GM20431 (cell line): ENCODE data around the gene SGMS2.
"Not testable (repeated sequence)": the region's sequence is repeated elsewhere in the genome, so short reads cannot be mapped to it uniquely, and the experiment has no call there.

Experiments
- in situ Hi-C: fragments of 300-500 bp; cut with MseI, MboI; formaldehyde crosslinking; loops from one replicate; pipeline ENCODE4 v1.15.0; 2020; ENCODE audit warnings: low sequenced_read_pairs; ENCODE audit not compliant: unreplicated experiment

The SGMS2 gene

GRCh38 chr4:107901213-107901934 lies 76.6 kb downstream of the SGMS2 start:
- in situ Hi-C loops, result no loop called here

GRCh38 chr4:107902715-107903114 lies 78.0 kb downstream of the SGMS2 start:
- in situ Hi-C loops, result no loop called here

DNA sequence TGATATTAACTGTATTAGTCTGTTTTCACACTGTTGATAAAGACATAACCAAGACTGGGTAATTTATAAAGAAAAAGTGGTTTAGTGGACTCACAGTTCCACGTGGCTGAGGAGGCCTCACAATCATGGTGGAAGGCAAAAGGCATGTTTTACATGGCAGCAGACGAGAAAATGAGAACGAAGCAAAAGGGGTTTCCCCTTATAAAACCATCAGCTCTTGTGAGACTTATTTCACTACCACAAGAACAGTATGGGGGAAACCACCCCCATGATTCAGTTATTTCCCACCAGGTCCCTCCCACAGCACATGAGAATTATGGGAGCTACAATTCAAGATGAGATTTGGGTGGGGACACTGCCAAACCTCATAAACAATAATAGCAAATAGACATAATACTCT lies 80.3 kb downstream of the SGMS2 start:
- in situ Hi-C loops, result not testable (repeated sequence)

GRCh38 chr4:107906458-107907100 lies 81.8 kb downstream of the SGMS2 start:
- in situ Hi-C loops, result no loop called here

GRCh38 chr4:107908377-107908776 lies 83.6 kb downstream of the SGMS2 start:
- in situ Hi-C loops, result no loop called here

- in situ Hi-C loops, result loop anchor here (10.0 kb wide), 1 partner anchor 159 kb away; no protein-coding TSS in a partner anchor
These were observed 88.7 kb downstream of the SGMS2 start for GRCh38 chr4:107913283-107913899.

- in situ Hi-C loops, result loop anchor here (10.0 kb wide), 1 partner anchor 160 kb away; no protein-coding TSS in a partner anchor
These were observed 90.5 kb downstream of the SGMS2 start for GRCh38 chr4:107915220-107915619.

GRCh38 chr4:107916623-107917022 lies 91.9 kb downstream of the SGMS2 start:
- in situ Hi-C loops, result loop anchor here (10.0 kb wide), 1 partner anchor 162 kb away; no protein-coding TSS in a partner anchor

DNA sequence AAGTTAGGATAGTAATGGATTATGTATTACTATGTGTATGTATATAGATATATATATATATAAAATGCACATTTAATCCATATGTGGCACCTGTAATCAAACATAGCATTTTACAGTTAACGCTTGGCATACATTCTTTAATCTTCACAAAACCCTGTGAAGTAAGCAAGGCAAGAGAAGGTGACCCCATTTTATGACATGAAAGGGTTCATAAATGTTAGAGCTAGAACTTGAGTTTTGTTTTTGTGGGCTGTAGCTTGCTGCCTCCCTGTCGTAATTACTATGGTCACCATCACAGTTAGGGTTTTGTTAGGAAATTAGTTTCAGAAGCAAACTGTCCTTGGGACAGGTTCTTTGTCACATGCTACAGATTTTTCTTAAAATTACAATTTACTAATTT lies 92.8 kb downstream of the SGMS2 start:
- in situ Hi-C loops, result loop anchor here (10.0 kb wide), 1 partner anchor 163 kb away; no protein-coding TSS in a partner anchor

DNA sequence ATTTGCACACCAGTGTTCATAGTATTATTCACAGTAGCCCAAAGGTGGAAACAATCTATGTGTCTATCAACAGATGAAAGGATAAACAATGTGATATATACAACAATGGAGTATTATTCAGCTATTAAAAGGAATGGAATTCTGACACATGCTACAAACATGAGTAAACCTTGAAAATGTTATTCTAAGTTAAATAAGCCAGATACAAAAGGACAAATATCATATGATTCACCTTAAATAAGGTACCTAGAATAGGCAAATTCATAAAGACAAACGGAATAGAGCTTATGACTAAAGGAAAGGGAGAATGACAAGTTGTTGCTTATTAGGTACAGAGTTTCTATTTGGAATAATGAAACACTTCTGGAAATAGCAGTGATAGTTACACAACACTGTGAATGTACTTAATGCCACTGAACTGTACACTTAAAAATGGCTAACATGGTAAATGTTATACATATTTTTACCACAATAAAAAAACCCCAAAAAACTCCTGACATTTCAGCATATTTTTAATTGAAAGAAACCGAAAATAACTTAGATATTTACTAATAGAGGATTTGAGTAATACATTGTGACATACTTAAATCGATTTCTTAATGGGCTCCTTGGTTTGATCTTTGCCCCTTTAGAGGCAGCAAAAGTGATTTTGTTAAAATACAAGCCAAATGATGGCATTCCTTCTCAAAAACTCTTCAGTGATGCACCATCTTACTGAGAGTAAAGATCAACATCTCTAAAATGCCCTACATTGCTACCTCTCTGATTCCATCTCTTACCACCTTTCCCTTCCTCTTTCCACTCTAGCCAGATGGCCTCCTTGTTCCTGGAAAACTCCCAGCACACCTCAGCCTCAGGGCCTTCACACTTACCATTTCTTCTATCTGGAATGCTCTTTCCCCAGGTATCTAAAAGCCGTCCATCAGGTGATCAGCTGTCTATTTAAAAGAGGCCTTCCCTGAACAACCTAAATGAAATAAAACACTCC lies 98.0 kb downstream of the SGMS2 start:
- in situ Hi-C loops, result no loop called here

DNA sequence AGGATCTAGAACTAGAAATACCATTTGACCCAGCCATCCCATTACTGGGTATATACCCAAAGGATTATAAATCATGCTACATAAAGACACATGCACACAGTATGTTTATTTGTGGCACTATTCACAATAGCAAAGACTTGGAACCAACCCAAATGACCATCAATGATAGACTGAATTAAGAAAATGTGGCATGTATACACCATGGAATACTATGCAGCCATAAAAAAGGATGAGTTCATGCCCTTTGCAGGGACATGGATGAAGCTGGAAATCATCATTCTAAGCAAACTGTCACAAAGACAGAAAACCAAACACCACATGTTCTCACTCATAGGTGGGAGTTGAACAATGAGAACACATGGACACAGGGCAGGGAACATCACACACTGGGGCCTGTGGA lies 101.0 kb downstream of the SGMS2 start:
- in situ Hi-C loops, result not testable (repeated sequence)

- in situ Hi-C loops, result not testable (repeated sequence)
These were observed 102.1 kb downstream of the SGMS2 start for GRCh38 chr4:107926875-107927274.

- in situ Hi-C loops, result no loop called here
These were observed 106.4 kb downstream of the SGMS2 start, which contains the start of gene CYP2U1 for GRCh38 chr4:107930821-107931774. Gene CYP2U1, plus strand, starts transcription at chr4:107931549. Its CDS starts 95 bp downstream, at chr4:107931644.

- in situ Hi-C loops, result no loop called here
These were observed 107.1 kb downstream of the SGMS2 start for GRCh38 chr4:107931775-107932321.

DNA sequence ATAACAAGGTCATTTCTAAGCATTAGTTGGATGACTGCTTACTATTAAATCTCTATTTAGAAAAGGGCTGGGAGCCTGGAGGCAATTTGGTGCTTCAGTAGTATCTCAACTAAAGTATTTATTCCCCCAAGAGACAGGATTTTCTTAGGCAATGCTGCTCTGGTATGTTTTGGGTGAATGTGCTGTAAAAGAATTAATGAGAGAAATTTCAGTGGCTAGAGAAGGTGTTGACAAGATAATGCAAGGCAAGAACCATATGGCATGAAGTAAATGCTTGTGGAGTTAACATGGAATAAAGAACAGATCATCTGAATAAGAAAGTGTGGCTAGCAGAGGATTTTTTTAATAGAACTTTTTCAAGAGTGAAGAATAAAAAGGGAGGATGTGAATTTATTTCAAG lies 110.5 kb downstream of the SGMS2 start:
- in situ Hi-C loops, result no loop called here

- in situ Hi-C loops, result no loop called here
These were observed 112.3 kb downstream of the SGMS2 start for GRCh38 chr4:107937040-107937439.

GRCh38 chr4:107939307-107939706 lies 114.6 kb downstream of the SGMS2 start:
- in situ Hi-C loops, result no loop called here

GRCh38 chr4:107945809-107946208 lies 121.1 kb downstream of the SGMS2 start:
- in situ Hi-C loops, result no loop called here
